ENCODE measurements around the gene CDC73. TPM values are rescaled to one million over a fixed set of nuclear protein-coding genes. Genes with fewer than 3 reads are reported as not detected.

Gene CDC73
- total RNA-seq, 1 experiment from 2014 or later, result 62.5 TPM

DNA sequence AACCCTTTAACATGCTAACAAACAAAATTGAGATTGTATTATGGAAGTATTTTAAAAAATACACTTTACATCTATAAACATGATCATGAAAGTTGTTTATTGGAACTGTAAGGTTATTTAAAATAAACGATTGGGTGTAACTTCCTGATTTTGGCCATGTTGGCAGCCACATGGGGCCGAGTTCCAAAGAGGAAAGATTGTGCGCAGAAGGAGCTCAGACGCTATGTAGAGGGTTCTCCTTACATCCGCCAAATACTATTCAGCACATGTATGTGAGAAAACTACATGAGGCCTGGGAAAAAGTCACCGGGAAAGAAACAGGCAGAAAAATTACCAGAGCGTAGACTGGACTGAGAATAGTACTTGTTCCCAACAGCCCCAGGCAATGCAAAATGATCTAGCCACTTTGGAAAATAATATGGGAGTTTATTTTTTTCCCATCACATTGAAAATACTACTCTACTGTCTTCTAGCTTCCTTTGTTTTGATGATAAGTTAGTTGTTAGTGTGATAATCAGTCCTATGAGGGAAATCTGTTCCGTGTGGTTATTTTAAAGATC lies 100.3 kb downstream of the CDC73 start:
- no peak overlapping the region for H3K27ac ChIP-seq (ENCODE audit: insufficient read length, low read depth, low read length)
- H3K4me1 ChIP-seq (ENCODE audit: insufficient read depth, low read length), result no peaks in the 10 kb centered on the region; the same call in 1 of the 2 replicates
- no CpG with 5 or more reads among the region's 8 CpGs for WGBS (ENCODE audit: extremely low coverage, insufficient read length, low lambda C conversion rate)
- H3K23me2 ChIP-seq (ENCODE audit: insufficient read length, low read depth, low read length, poor library complexity, severe bottlenecking), result no peaks in the 10 kb centered on the region
- H3K9me3 Mint-ChIP-seq, result no peaks in the 10 kb centered on the region
- H2BK15ac ChIP-seq (ENCODE audit: low read depth, low read length), result no peak overlapping the region
- H3K4ac ChIP-seq (ENCODE audit: low read depth, low read length), result no peak overlapping the region
- H2AK5ac ChIP-seq (ENCODE audit: insufficient read length, low read length), result no peak overlapping the region
- H4K91ac ChIP-seq (ENCODE audit: insufficient read length, low read depth, low read length), result no peak overlapping the region
- no peak overlapping the region for H3K4me3 Mint-ChIP-seq
- no peak overlapping the region for H2BK5ac ChIP-seq (ENCODE audit: insufficient read length, low read length)
- H4K20me1 ChIP-seq (ENCODE audit: control insufficient read depth, insufficient read depth, insufficient read length), result no peaks in the 10 kb centered on the region
- H3K36me3 Mint-ChIP-seq (ENCODE audit: insufficient read depth in 1 of 3, low read depth in 3 of 3), result peaks cover 6 to 24% (median 19%) of the 10 kb centered on the region in 3 experiments; a peak in 6 of 7 replicates
- H4K5ac ChIP-seq (ENCODE audit: insufficient read length, low read depth, low read length), result no peak overlapping the region
- H3K18ac ChIP-seq (ENCODE audit: insufficient read length, low read depth, low read length), result no peak overlapping the region
- TF ChIP-seq, protein P1, sequence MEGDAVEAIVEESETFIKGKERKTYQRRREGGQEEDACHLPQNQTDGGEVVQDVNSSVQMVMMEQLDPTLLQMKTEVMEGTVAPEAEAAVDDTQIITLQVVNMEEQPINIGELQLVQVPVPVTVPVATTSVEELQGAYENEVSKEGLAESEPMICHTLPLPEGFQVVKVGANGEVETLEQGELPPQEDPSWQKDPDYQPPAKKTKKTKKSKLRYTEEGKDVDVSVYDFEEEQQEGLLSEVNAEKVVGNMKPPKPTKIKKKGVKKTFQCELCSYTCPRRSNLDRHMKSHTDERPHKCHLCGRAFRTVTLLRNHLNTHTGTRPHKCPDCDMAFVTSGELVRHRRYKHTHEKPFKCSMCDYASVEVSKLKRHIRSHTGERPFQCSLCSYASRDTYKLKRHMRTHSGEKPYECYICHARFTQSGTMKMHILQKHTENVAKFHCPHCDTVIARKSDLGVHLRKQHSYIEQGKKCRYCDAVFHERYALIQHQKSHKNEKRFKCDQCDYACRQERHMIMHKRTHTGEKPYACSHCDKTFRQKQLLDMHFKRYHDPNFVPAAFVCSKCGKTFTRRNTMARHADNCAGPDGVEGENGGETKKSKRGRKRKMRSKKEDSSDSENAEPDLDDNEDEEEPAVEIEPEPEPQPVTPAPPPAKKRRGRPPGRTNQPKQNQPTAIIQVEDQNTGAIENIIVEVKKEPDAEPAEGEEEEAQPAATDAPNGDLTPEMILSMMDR (conservative IDR thresholded peaks at IDR 0.05), result no peak
- H3T11ph ChIP-seq (ENCODE audit: low read length), result no peak overlapping the region
- no peaks in the 10 kb centered on the region for H3K79me1 ChIP-seq (ENCODE audit: insufficient read depth, low read depth, low read length, poor library complexity, severe bottlenecking)
- no peak overlapping the region for H3K4me2 ChIP-seq (ENCODE audit: insufficient read depth, insufficient read length, low read length)
- H3K23ac ChIP-seq (ENCODE audit: insufficient read length, low read depth, low read length), result no peak overlapping the region
- no peak overlapping the region for H3K56ac ChIP-seq (ENCODE audit: insufficient read length, low read depth, low read length)
- no peak overlapping the region for H2BK120ac ChIP-seq (ENCODE audit: low read depth, low read length, poor library complexity, severe bottlenecking)
- DNase-seq, result no peak
- peak overlapping the region in 1 of 3 experiments; percentile 31; a peak in 2 of 7 replicates for H3K27ac Mint-ChIP-seq
- no peak overlapping the region for H4K8ac ChIP-seq (replicated peaks; ENCODE audit: insufficient read length, low read depth, low read length)
- H3K27me3 Mint-ChIP-seq (ENCODE audit: low read depth), result no peaks in the 10 kb centered on the region
- peaks cover 17 to 25% of the 10 kb centered on the region in 2 experiments for H3K4me1 Mint-ChIP-seq
- no peak overlapping the region for H2BK12ac ChIP-seq (ENCODE audit: insufficient read length, low read depth, low read length)
- no peak overlapping the region for H2BK20ac ChIP-seq (ENCODE audit: low read depth, low read length, poor library complexity, severe bottlenecking)
- H3K27me3 ChIP-seq (ENCODE audit: insufficient read depth, low read length), result no peaks in the 10 kb centered on the region
- H2AFZ ChIP-seq (ENCODE audit: low read length), result no peak overlapping the region
- no peak overlapping the region for H3K9ac ChIP-seq (ENCODE audit: extremely low read depth, insufficient read length, low read length)
- H3K14ac ChIP-seq (ENCODE audit: insufficient read depth, low read length), result no peak overlapping the region
- no peaks in the 10 kb centered on the region; the same call in 1 of the 2 replicates for H3K79me2 ChIP-seq (ENCODE audit: insufficient read depth, low read length)
- no peaks in the 10 kb centered on the region for H3K9me3 ChIP-seq (ENCODE audit: control insufficient read depth, low read depth, low read length)

Data from H9 (cell line).